ENCODE data around the gene TLCD3B. TPM values are rescaled to one million over a fixed set of nuclear protein-coding genes. Genes with fewer than 3 reads are reported as not detected.
"Not testable (repeated sequence)": the region's sequence is repeated elsewhere in the genome, so short reads cannot be mapped to it uniquely, and the experiment has no call there.

The TLCD3B gene
- total and polyA plus RNA-seq, 9 donors = 0.15 TPM; not detected in 8

GRCh38 chr16:30018731-30019158 lies 12.3 kb downstream of the TLCD3B start:
- Histone ChIP-seq H3K4me1 (ENCODE audit: insufficient read depth) (no peaks in the 10 kb centered on the region), H3K27me3 (no peaks in the 10 kb centered on the region), H3K36me3 (no peaks in the 10 kb centered on the region), H3K9me3 (no peaks in the 10 kb centered on the region), H3K27ac (no peak overlapping the region), H3K4me3 (no peak overlapping the region)
- DNase-seq = no peak
- TF ChIP-seq POLR2A (IDR thresholded peaks at IDR 0.05) (no peak), EP300 (IDR thresholded peaks at IDR 0.05) (no peak), CTCF (IDR thresholded peaks at IDR 0.05) (no peak)
- intact Hi-C loops (cut with DNase I) = loop anchor here in 1 of 4 donors (10.0 kb wide), 1 partner anchor 134 kb away; no protein-coding TSS in a partner anchor
- 71 to 76% (median 73%) methylated on average over 4 of the region's 4 CpGs for WGBS, 3 donors

GRCh38 chr16:30017937-30018336 lies 13.1 kb downstream of the TLCD3B start:
- not testable (repeated sequence) for H3K27ac ChIP-seq; H3K4me1 ChIP-seq (ENCODE audit: insufficient read depth); H3K9me3 ChIP-seq; H3K36me3 ChIP-seq; H3K27me3 ChIP-seq; H3K4me3 ChIP-seq; DNase-seq
- intact Hi-C loops (cut with DNase I) = loop anchor here in 1 of 4 donors (10.0 kb wide), 1 partner anchor 133 kb away; no protein-coding TSS in a partner anchor
- WGBS, 3 donors = 87 to 91% (median 88%) methylated on average over 4 of the region's 4 CpGs

GRCh38 chr16:30017277-30017656 lies 13.8 kb downstream of the TLCD3B start:
- TF ChIP-seq EP300 (IDR thresholded peaks at IDR 0.05) = no peak
- TF ChIP-seq POLR2A (IDR thresholded peaks at IDR 0.05) = no peak
- TF ChIP-seq CTCF (IDR thresholded peaks at IDR 0.05) = no peak
- Histone ChIP-seq H3K27ac (no peak overlapping the region), H3K9me3 (no peaks in the 10 kb centered on the region), H3K4me3 (no peak overlapping the region), H3K4me1 (ENCODE audit: insufficient read depth) (no peaks in the 10 kb centered on the region), H3K27me3 (no peaks in the 10 kb centered on the region), H3K36me3 (no peaks in the 10 kb centered on the region)
- WGBS, 3 donors = 95 to 99% (median 97%) methylated on average over 2 of the region's 2 CpGs
- DNase-seq = no peak
- intact Hi-C loops (cut with DNase I) = loop anchor here in 1 of 4 donors (10.0 kb wide), 1 partner anchor 132 kb away; no protein-coding TSS in a partner anchor

- intact Hi-C loops (cut with DNase I) = loop anchor here in 1 of 4 donors (10.0 kb wide), 1 partner anchor 132 kb away; no protein-coding TSS in a partner anchor
- no peak overlapping the region for H3K27ac ChIP-seq
- H3K27me3 ChIP-seq = no peaks in the 10 kb centered on the region
- no peaks in the 10 kb centered on the region for H3K36me3 ChIP-seq
- H3K4me3 ChIP-seq = no peak overlapping the region
- no peak for TF ChIP-seq CTCF (IDR thresholded peaks at IDR 0.05)
- no peak for TF ChIP-seq POLR2A (IDR thresholded peaks at IDR 0.05)
- TF ChIP-seq EP300 (IDR thresholded peaks at IDR 0.05) = no peak
- WGBS, 3 donors = 60 to 69% (median 63%) methylated on average over 8 of the region's 8 CpGs
- no peaks in the 10 kb centered on the region for H3K4me1 ChIP-seq (ENCODE audit: insufficient read depth)
- no peak for DNase-seq
- no peaks in the 10 kb centered on the region for H3K9me3 ChIP-seq
Observed at GRCh38 chr16:30016555-30017276, 14.4 kb downstream of the TLCD3B start.

GRCh38 chr16:30015450-30015849 lies 15.6 kb downstream of the TLCD3B start:
- not testable (repeated sequence) for H3K36me3 ChIP-seq; DNase-seq; H3K4me3 ChIP-seq; H3K4me1 ChIP-seq (ENCODE audit: insufficient read depth); H3K9me3 ChIP-seq; H3K27ac ChIP-seq; H3K27me3 ChIP-seq
- 88 to 93% (median 92%) methylated on average over 7 of the region's 7 CpGs for WGBS, 3 donors
- intact Hi-C loops (cut with DNase I) = loop anchor here in 1 of 4 donors (10.0 kb wide), 1 partner anchor 131 kb away; no protein-coding TSS in a partner anchor

GRCh38 chr16:30012598-30012997 lies 18.5 kb downstream of the TLCD3B start:
- not testable (repeated sequence) for H3K36me3 ChIP-seq; H3K4me3 ChIP-seq; H3K27me3 ChIP-seq; H3K9me3 ChIP-seq; DNase-seq; H3K4me1 ChIP-seq (ENCODE audit: insufficient read depth); H3K27ac ChIP-seq
- intact Hi-C loops (cut with DNase I) = loop anchor here in 2 of 4 donors (5.0 to 10.0 kb wide), 2 partner anchors 45 to 128 kb away; no protein-coding TSS in a partner anchor
- WGBS, 3 donors = 91 to 92% (median 92%) methylated on average over 14 of the region's 14 CpGs
